Heart right ventricle (tissue), 16 donors: Measurements from ENCODE around the gene CLHC1. TPM values are rescaled to one million over a fixed set of nuclear protein-coding genes. Genes with fewer than 3 reads are reported as not detected.
"Not testable (repeated sequence)": the region's sequence is repeated elsewhere in the genome, so short reads cannot be mapped to it uniquely, and the experiment has no call there.

ENCODE experiments used
- ATAC-seq, 8 donors: fragments of 200-7000 bp; cut with Tn5 transposase; one replicate each; pipeline ENCODE4 v1.9.1; 2020; ENCODE audit warnings: mild to moderate bottlenecking in 8 of 8, moderate library complexity in 8 of 8, moderate number of reproducible peaks in 1 of 8
- DNase-seq, 2 donors: peaks; one replicate each; pipeline ENCODE4 v3.0.0-alpha.2; 2020
- H3K27ac ChIP-seq, 10 donors: fragments of 200-600 bp; sonication (generic) in 2 of 10; one replicate each; pipeline versions ENCODE4 v1.5.0 to v1.8.0; 2020 to 2022; ENCODE audit warnings: mild to moderate bottlenecking in 3 of 10
- H3K27me3 ChIP-seq, 7 donors: fragments of 200-600 bp; one replicate each; pipeline ENCODE4 v1.8.0; 2021 to 2022; ENCODE audit warnings: mild to moderate bottlenecking in 2 of 7
- H3K36me3 ChIP-seq, 9 donors: fragments of 200-600 bp; sonication (generic) in 1 of 9; one replicate each; pipeline versions ENCODE4 v1.5.0 to v1.8.0; 2020 to 2022; ENCODE audit warnings: mild to moderate bottlenecking in 2 of 9
- H3K4me1 ChIP-seq, 9 donors: fragments of 200-600 bp; sonication (generic) in 1 of 9; one replicate each; pipeline versions ENCODE4 v1.5.0 to v1.8.0; 2020 to 2022; ENCODE audit warnings: mild to moderate bottlenecking in 4 of 9
- H3K4me3 ChIP-seq, 10 donors: fragments of 200-600 bp; sonication (generic) in 2 of 10; one replicate each; pipeline versions ENCODE4 v1.5.0 to v1.8.0; 2020 to 2022; ENCODE audit warnings: mild to moderate bottlenecking in 7 of 10, moderate library complexity in 2 of 10
- H3K9me3 ChIP-seq, 11 donors: fragments of 200-600 bp in 10 of 11; sonication (generic) in 2 of 11; one replicate each; pipeline versions ENCODE4 v1.5.0 to v1.8.0; 2013 to 2022; ENCODE audit warnings: mild to moderate bottlenecking in 2 of 11, control low read depth in 1 of 11, moderate library complexity in 1 of 11
- WGBS, 2 donors: extraction: QIAGEN DNeasy Blood & Tissue Kit; methylation state at CpG; one replicate each; pipeline ENCODE4 v1.1.7; 2013; ENCODE audit warnings: inconsistent platforms in 1 of 2; 5-methylcytosine and 5-hydroxymethylcytosine counted together
- intact Hi-C, 10 donors: fragments of 100-400 bp; cut with DNase I; formaldehyde crosslinking; loops; one replicate each; pipeline versions ENCODE4 v1.11.1 to v1.14.2; 2022
- long read RNA-seq, 3 donors: library from polyadenylated mRNA; unstranded; transcript quantifications; one replicate each; pipeline ENCODE4 v2.0.0, GENCODE V29; 2020 to 2021
- polyA plus RNA-seq, 2 donors: library from polyadenylated mRNA; stranded (reverse); fragments of 200-250 nt; gene quantifications; one replicate each; pipeline ENCODE4 v1.2.3, GENCODE V29; 2013
- total RNA-seq, 10 donors: library from RNA; stranded (reverse); fragmentation: NEBNext Ultra II Directional in 3 of 10; extraction: Animal tissue kit (Norgen Biotek cat#: 25700) in 3 of 10; gene quantifications; one replicate each; pipeline versions ENCODE4 v1.2.1 to v1.2.4, GENCODE V29; 2021 to 2023
- TF ChIP-seq, protein P1 (sequence below), 9 donors: fragments of 200-600 bp; sonication (generic) in 2 of 9; IDR thresholded peaks; one replicate each; pipeline versions ENCODE4 v1.5.0 to v1.8.0; 2021 to 2022; ENCODE audit warnings: antibody characterized with exemption in 9 of 9, mild to moderate bottlenecking in 5 of 9, moderate library complexity in 1 of 9
- donor health status: Arrhythmogenic right ventricular cardiomyopathy.
- donor health status: ischemic (EF 13 %, LVEDD 7.1; RV severe dilation, severe dysfunction).
- donor health status: healthy with polysubstance abuse.
- donor health status: DM: no; HTN: yes; CAD: no.
- donor health status: DM: no; HTN: no; CAD: no.
- donor health status: ischemic (EF 25% LVEDD 6.9; RV normal size, moderate dysfunction).
- donor health status: ischemic (EF 25% LVEDD 5.7; RV mildly dilated, moderate dysfunction).
- donor health status: healthy.
- donor health status: DM: yes; HTN: yes; CAD: no.
- donor health status: Ischemic cardiomyopathy.
- donor health status: ischemic (EF 35%, LVEDD 5.7; RV mildly dilated, moderate dysfunction).
- donor health status: nonischemic (EF 11% LVEDD 7.7; RV severe dilation, severe dysfunction).
- donor health status: DM: yes; HTN: yes; CAD: no.
- donor health status: PGD.
- donor health status: ischemic (EF 29% LVEDD 5.4; RV normal size, mild dysfunction).
- donor health status: nonischemic (EF 23%, LVEDD 6.1; RV moderate dilation, normal function).

CLHC1 gene
- total RNA-seq (1 to 10 TPM; 4.0 to 9.0 (median 6.3) TPM), polyA plus RNA-seq (1 to 10 TPM; 1.7 to 9.7 TPM)
- long read RNA-seq, donor 1, partial matches to known transcripts: 0 of 2 reads
- long read RNA-seq, donor 1, other reads (novel, unspliced or antisense): 2 of 2 reads
- long read RNA-seq, donor 2, partial matches to known transcripts: 0 of 4 reads
- long read RNA-seq, donor 2, other reads (novel, unspliced or antisense): 4 of 4 reads
- long read RNA-seq, donor 3, partial matches to known transcripts: 0 of 1 reads
- long read RNA-seq, donor 3, other reads (novel, unspliced or antisense): 1 of 1 reads

DNA sequence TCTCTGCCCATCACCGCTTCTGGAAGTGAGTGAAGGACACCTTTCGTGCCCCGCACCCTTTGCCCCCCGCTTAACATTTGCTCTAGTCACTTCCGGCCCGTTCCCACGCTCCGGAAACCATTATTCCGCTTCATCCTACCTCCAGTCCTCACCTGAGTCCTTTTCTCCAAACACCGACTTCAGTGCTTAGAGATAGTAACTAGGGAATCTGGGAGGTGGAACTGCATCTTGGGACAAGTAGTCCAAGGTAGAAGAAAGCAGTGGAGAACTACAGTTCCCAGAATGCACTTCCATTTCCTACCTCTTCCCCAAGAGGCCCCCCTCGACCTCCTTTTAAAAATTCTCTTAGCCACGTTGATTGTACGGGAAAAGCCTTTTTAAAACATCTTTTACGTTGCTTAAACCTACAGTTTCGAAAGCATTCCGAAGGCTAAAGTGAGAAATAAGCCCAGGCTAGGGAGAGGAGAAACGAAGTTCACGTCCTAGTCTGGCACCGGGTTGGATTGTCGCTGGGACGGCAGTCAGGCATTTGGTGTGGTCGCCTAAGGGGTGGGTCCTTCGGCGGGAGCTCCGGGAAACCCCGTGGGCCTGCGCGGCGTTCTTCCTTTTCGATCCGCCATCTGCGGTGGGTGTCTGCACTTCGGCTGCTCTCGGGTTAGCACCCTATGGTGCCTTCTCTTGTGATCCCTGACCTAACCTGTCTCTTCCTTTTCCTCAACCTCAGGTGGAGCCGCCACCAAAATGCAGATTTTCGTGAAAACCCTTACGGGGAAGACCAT is at the start of gene CLHC1, which contains the start of gene RPS27A:
Gene CLHC1, minus strand, starts transcription at position 210 of the 779 bp plus-strand sequence. CDS start 9,882 bp downstream, outside the sequence.
Gene RPS27A, plus strand, starts transcription at position 605 of the 779 bp plus-strand sequence. Its CDS starts 137 bp downstream, at position 742.
- H3K36me3 ChIP-seq: peaks cover 0 to 40% (median 30%) of the 10 kb centered on the region in 9 donors
- peaks cover 0 to 49% (median 43%) of the 10 kb centered on the region in 9 donors for H3K4me1 ChIP-seq
- ATAC-seq: peak; percentile 93 to 98 (median 96)
- peak within 1 kb of the TSS; percentile 80 to 98 (median 94) for H3K27ac ChIP-seq
- H3K4me3 ChIP-seq: peak within 1 kb of the TSS; percentile 62 to 98 (median 88)
- no peaks in the 10 kb centered on the region for H3K9me3 ChIP-seq
- intact Hi-C loops: loop anchor here in 3 of 10 donors (1.0 to 10.0 kb wide), 3 partner anchors 35 to 383 kb away; partner anchors contain the start of genes MTIF2 (in 2 of the 3), PPP4R3B (in 1 of the 3) and RTN4 (in 1 of the 3)
- WGBS, 2 donors: 0% methylated on average over 37 of the region's 37 CpGs
- DNase-seq: peak; percentile 93 to 94
- no peaks in the 10 kb centered on the region for H3K27me3 ChIP-seq
- TF ChIP-seq, protein P1, sequence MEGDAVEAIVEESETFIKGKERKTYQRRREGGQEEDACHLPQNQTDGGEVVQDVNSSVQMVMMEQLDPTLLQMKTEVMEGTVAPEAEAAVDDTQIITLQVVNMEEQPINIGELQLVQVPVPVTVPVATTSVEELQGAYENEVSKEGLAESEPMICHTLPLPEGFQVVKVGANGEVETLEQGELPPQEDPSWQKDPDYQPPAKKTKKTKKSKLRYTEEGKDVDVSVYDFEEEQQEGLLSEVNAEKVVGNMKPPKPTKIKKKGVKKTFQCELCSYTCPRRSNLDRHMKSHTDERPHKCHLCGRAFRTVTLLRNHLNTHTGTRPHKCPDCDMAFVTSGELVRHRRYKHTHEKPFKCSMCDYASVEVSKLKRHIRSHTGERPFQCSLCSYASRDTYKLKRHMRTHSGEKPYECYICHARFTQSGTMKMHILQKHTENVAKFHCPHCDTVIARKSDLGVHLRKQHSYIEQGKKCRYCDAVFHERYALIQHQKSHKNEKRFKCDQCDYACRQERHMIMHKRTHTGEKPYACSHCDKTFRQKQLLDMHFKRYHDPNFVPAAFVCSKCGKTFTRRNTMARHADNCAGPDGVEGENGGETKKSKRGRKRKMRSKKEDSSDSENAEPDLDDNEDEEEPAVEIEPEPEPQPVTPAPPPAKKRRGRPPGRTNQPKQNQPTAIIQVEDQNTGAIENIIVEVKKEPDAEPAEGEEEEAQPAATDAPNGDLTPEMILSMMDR (IDR thresholded peaks at IDR 0.05): peak in 1 of 9 donors; percentile 2

DNA sequence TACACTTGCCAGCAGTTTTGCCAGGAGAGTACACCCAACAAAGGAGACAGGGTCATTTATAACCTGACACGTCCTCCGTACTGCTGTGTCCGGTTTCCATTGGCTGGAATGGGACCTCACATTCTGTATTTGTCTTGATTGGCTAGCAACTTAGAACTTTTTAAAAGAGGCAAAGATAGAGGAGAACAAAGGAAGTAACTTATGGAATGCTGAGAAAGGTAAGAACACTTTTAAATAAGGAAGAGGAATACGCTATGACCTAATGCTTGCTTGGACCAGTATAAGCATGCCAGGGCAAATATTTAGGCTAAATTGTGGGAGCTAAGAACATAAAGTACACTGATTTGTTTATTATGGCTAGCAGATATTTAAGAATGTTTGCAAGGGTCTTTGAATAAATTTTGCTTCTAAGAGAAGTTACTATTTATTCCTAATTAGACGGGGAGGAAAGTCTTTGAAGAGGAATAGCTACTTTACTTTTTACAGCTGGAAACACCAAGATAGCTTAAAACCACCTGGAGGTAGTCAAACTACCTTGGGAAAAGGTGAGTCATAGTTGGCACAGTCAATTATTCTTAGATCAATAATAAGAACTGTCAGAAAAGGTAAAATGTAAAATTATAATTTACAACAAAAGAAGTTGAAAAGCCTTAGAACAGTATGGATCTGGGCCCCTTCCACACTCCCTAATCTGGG is 48.9 kb upstream of the CLHC1 start:
- not testable (repeated sequence) for H3K36me3 ChIP-seq, DNase-seq, H3K27me3 ChIP-seq, ATAC-seq, H3K9me3 ChIP-seq
- peaks cover 0 to 30% (median 20%) of the 10 kb centered on the region in 9 donors for H3K4me1 ChIP-seq
- 83 to 95% methylated on average over 5 of the region's 5 CpGs for WGBS, 2 donors
- H3K4me3 ChIP-seq: peak overlapping the region in 1 of 10 donors; percentile 54
- H3K27ac ChIP-seq: peak overlapping the region in 1 of 10 donors; percentile 98
- intact Hi-C loops: loop anchor here in 4 of 10 donors (5.0 to 10.0 kb wide), 3 partner anchors 134 to 144 kb away; partner anchors contain the start of gene CCDC88A (in 2 of the 4)

DNA sequence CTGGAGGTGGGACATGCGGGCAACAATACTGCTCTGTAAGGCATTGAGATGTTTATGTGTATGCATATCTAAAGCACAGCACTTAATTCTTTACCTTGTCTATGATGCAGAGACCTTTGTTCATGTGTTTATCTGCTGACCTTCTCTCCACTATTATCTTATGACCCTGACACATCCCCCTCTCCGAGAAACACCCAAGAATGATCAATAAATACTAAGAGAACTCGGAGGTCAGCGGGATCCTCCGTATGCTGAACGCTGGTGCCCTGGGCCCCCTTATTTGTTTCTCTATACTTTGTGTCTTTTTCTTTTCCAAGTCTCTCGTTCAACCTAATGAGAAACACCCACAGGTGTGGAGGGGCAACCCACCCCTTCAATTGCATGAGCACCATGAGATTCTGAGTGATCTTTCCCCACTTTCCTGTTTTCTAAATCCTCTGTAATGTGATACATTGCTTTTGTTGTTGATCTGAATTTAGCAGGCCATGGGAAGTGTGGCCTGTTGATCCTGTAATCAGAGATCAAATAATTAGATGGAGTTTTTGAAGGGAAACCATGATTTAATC is 47.8 kb upstream of the CLHC1 start:
- intact Hi-C loops: loop anchor here in 4 of 10 donors (5.0 to 10.0 kb wide), 3 partner anchors 135 to 145 kb away; partner anchors contain the start of gene CCDC88A (in 2 of the 4)
- not testable (repeated sequence) for H3K36me3 ChIP-seq, H3K4me3 ChIP-seq, H3K27me3 ChIP-seq, DNase-seq, H3K27ac ChIP-seq, H3K9me3 ChIP-seq, ATAC-seq
- peaks cover 0 to 25% (median 20%) of the 10 kb centered on the region in 9 donors for H3K4me1 ChIP-seq
- WGBS, 2 donors: 61 to 73% methylated on average over 7 of the region's 7 CpGs

DNA sequence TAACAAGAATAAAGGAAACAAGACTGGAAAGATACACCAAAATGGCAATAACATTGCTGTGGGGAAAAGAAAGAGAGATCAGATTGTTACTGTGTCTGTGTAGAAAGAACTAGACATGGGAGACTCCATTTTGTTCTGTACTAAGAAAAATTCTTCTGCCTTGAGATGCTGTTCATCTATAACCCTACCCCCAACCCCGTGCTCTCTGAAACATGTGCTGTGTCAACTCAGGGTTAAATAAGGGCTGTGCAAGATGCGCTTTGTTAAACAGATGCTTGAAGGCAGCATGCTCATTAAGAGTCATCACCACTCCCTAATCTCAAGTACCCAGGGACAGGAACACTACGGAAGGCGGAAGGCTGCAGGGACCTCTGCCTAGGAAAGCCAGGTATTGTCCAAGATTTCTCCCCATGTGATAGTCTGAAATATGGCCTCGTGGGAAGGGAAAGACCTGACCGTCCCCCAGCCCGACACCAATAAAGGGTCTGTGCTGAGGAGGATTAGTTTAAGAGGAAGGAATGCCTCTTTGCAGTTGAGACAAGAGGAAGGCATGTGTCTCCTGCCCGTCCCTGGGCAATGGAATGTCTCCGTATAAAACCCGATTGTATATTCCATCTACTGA is 47.2 kb upstream of the CLHC1 start:
- H3K4me3 ChIP-seq, H3K9me3 ChIP-seq, intact Hi-C loops, H3K27ac ChIP-seq, ATAC-seq, DNase-seq, H3K36me3 ChIP-seq, H3K27me3 ChIP-seq: not testable (repeated sequence)
- 30 to 34% methylated on average over 10 of the region's 10 CpGs for WGBS, 2 donors
- H3K4me1 ChIP-seq: peaks cover 0 to 23% (median 18%) of the 10 kb centered on the region in 9 donors

DNA sequence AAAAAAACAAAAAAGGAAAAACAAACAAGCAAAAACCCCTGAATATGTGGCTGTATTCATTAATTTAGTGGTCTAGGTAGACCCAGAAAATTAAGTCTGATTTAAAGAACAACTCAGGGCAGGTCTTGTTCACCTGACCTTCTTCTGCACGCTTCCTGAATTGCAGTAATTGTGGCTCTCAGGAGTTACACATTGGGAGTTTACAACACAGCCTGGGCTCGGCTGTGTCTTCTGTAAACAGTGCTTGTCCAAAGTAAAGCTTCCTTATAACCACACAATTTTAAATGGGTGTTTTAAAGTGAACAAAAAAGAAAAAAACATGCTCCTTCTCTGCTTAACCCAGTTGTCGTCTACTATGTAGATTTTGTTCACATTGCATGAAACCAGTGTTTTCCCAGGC is 45.2 kb upstream of the CLHC1 start:
- H3K27ac ChIP-seq: no peak overlapping the region
- no peaks in the 10 kb centered on the region for H3K9me3 ChIP-seq
- no peak for DNase-seq
- ATAC-seq: no peak
- H3K4me3 ChIP-seq: no peak overlapping the region
- TF ChIP-seq, protein P1 (IDR thresholded peaks at IDR 0.05): no peak
- WGBS, 2 donors: 89 to 90% methylated on average over 3 of the region's 3 CpGs
- H3K4me1 ChIP-seq: peaks cover 0 to 6% (median 0%) of the 10 kb centered on the region in 9 donors
- intact Hi-C loops: no loop called here
- H3K27me3 ChIP-seq: peaks cover 0 to 9% (median 0%) of the 10 kb centered on the region in 7 donors
- H3K36me3 ChIP-seq: no peaks in the 10 kb centered on the region

DNA sequence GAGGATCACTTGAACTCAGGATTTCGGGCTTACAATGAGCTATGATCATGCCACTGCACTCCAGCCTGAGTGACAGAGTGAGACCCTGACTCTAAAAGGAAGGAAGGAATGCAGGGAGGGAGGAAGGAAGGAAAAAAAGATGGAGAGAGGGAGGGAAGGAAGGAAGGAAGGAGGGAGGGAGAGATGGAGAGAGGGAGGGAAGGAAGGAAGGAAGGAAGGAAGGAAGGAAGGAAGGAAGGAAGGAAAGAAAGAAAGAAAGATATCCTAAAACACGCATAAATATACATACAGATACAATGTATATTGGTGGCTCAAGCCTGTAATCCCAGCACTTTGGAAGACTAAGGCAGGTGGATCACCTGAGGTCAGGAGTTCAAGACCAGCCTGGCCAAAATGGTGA is 42.3 kb upstream of the CLHC1 start:
- ATAC-seq, H3K4me3 ChIP-seq, H3K36me3 ChIP-seq, intact Hi-C loops, DNase-seq, H3K27ac ChIP-seq, H3K4me1 ChIP-seq, H3K27me3 ChIP-seq, H3K9me3 ChIP-seq: not testable (repeated sequence)
- 72 to 86% methylated on average over 2 of the region's 2 CpGs for WGBS, 2 donors
